Measurements from ENCODE around the gene MYO9B. TPM values are rescaled to one million over a fixed set of nuclear protein-coding genes. Genes with fewer than 3 reads are reported as not detected.
A peak's percentile ranks its signal among the peaks of the same experiment; 100 is the strongest.
"Not testable (repeated sequence)": the region's sequence is repeated elsewhere in the genome, so short reads cannot be mapped to it uniquely, and the experiment has no call there.

Gene MYO9B
- total RNA-seq, 1 donor from 2014 or later: 94.3 TPM

- TF ChIP-seq, protein P1, sequence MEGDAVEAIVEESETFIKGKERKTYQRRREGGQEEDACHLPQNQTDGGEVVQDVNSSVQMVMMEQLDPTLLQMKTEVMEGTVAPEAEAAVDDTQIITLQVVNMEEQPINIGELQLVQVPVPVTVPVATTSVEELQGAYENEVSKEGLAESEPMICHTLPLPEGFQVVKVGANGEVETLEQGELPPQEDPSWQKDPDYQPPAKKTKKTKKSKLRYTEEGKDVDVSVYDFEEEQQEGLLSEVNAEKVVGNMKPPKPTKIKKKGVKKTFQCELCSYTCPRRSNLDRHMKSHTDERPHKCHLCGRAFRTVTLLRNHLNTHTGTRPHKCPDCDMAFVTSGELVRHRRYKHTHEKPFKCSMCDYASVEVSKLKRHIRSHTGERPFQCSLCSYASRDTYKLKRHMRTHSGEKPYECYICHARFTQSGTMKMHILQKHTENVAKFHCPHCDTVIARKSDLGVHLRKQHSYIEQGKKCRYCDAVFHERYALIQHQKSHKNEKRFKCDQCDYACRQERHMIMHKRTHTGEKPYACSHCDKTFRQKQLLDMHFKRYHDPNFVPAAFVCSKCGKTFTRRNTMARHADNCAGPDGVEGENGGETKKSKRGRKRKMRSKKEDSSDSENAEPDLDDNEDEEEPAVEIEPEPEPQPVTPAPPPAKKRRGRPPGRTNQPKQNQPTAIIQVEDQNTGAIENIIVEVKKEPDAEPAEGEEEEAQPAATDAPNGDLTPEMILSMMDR (IDR thresholded peaks at IDR 0.05): peak; percentile 41
- Mint-ChIP-seq H3K36me3 (ENCODE audit: unreplicated experiment) (no peaks in the 10 kb centered on the region), H3K27ac (ENCODE audit: unreplicated experiment) (peak overlapping the region; percentile 98), H3K27me3 (ENCODE audit: unreplicated experiment) (no peaks in the 10 kb centered on the region), H3K4me3 (ENCODE audit: unreplicated experiment) (peak overlapping the region; percentile 70), H3K9me3 (ENCODE audit: unreplicated experiment) (no peaks in the 10 kb centered on the region), H3K4me1 (ENCODE audit: unreplicated experiment) (peaks cover 37% of the 10 kb centered on the region)
- peak; percentile 96 for DNase-seq (ENCODE audit: extremely low spot score, unreplicated experiment)
Observed at GRCh38 chr19:17135001-17135853, 59.6 kb downstream of the MYO9B start.

GRCh38 chr19:17136021-17136420 lies 60.4 kb downstream of the MYO9B start:
- Mint-ChIP-seq H3K27ac (ENCODE audit: unreplicated experiment) (peak overlapping the region; percentile 98), H3K4me3 (ENCODE audit: unreplicated experiment) (peak overlapping the region; percentile 14), H3K9me3 (ENCODE audit: unreplicated experiment) (no peaks in the 10 kb centered on the region), H3K36me3 (ENCODE audit: unreplicated experiment) (no peaks in the 10 kb centered on the region), H3K27me3 (ENCODE audit: unreplicated experiment) (no peaks in the 10 kb centered on the region), H3K4me1 (ENCODE audit: unreplicated experiment) (peaks cover 34% of the 10 kb centered on the region)
- DNase-seq (ENCODE audit: extremely low spot score, unreplicated experiment): no peak
- TF ChIP-seq, protein P1 (IDR thresholded peaks at IDR 0.05): no peak

DNA sequence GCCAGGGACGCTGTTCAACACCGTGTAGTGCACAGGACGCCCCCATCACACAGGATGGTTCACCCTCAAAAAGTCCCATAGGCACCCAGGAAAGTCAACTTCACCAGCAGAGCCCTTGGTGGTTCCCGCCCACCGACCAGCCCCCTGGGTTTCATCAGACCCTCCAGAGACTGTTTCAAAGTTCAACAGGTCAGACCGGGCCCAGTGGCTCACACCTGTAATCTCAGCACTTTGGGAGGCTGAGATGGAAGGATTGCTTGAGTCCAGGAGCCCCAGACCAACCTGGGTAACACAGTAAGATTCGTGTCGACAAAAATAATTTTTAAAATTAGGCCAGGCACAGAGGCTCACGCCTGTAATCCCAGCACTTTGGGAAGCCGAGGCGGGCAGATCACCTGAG lies 61.0 kb downstream of the MYO9B start:
- TF ChIP-seq, protein P1 (IDR thresholded peaks at IDR 0.05): no peak
- no peak for DNase-seq (ENCODE audit: extremely low spot score, unreplicated experiment)
- Mint-ChIP-seq H3K36me3 (ENCODE audit: unreplicated experiment) (no peaks in the 10 kb centered on the region), H3K4me3 (ENCODE audit: unreplicated experiment) (no peak overlapping the region), H3K9me3 (ENCODE audit: unreplicated experiment) (no peaks in the 10 kb centered on the region), H3K4me1 (ENCODE audit: unreplicated experiment) (peaks cover 33% of the 10 kb centered on the region), H3K27ac (ENCODE audit: unreplicated experiment) (peak overlapping the region; percentile 98), H3K27me3 (ENCODE audit: unreplicated experiment) (no peaks in the 10 kb centered on the region)

DNA sequence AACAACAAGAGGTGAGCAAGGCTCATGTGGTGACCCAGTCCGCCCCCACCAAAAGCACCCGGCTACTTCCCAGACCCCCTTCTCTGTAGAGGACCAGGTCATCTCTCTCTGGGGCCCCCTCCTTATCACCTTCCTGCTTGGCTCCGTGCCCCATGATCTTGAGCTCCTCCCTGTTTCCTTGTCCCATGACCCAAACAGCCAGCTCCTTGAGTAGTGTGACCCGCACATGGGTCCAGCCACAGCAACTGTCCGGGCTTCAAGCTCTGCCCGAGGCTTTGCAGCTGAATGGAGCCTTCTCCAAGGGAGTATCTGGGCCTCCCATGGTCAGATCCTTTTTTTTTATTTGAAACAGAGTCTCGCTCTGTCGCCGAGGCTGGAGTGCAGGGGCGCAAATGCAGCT lies 61.8 kb downstream of the MYO9B start:
- no peak overlapping the region for H3K4me3 Mint-ChIP-seq (ENCODE audit: unreplicated experiment)
- peaks cover 33% of the 10 kb centered on the region for H3K4me1 Mint-ChIP-seq (ENCODE audit: unreplicated experiment)
- no peaks in the 10 kb centered on the region for H3K27me3 Mint-ChIP-seq (ENCODE audit: unreplicated experiment)

GRCh38 chr19:17138052-17138846 lies 62.7 kb downstream of the MYO9B start:
- not testable (repeated sequence) for H3K4me3 Mint-ChIP-seq (ENCODE audit: unreplicated experiment); DNase-seq (ENCODE audit: extremely low spot score, unreplicated experiment); H3K36me3 Mint-ChIP-seq (ENCODE audit: unreplicated experiment); H3K9me3 Mint-ChIP-seq (ENCODE audit: unreplicated experiment); H3K27me3 Mint-ChIP-seq (ENCODE audit: unreplicated experiment)
- H3K4me1 Mint-ChIP-seq (ENCODE audit: unreplicated experiment): peaks cover 32% of the 10 kb centered on the region
- H3K27ac Mint-ChIP-seq (ENCODE audit: unreplicated experiment): peak overlapping the region; percentile 41

More for the DNA sequence above, 61.8 kb downstream of the MYO9B start:
- TF ChIP-seq, protein P1 (IDR thresholded peaks at IDR 0.05): no peak
- H3K9me3 Mint-ChIP-seq (ENCODE audit: unreplicated experiment): no peaks in the 10 kb centered on the region
- DNase-seq (ENCODE audit: extremely low spot score, unreplicated experiment): no peak
- H3K36me3 Mint-ChIP-seq (ENCODE audit: unreplicated experiment): no peaks in the 10 kb centered on the region
- H3K27ac Mint-ChIP-seq (ENCODE audit: unreplicated experiment): peak overlapping the region; percentile 59
